Measurements from ENCODE around the gene EIF1AD.

The EIF1AD gene

DNA sequence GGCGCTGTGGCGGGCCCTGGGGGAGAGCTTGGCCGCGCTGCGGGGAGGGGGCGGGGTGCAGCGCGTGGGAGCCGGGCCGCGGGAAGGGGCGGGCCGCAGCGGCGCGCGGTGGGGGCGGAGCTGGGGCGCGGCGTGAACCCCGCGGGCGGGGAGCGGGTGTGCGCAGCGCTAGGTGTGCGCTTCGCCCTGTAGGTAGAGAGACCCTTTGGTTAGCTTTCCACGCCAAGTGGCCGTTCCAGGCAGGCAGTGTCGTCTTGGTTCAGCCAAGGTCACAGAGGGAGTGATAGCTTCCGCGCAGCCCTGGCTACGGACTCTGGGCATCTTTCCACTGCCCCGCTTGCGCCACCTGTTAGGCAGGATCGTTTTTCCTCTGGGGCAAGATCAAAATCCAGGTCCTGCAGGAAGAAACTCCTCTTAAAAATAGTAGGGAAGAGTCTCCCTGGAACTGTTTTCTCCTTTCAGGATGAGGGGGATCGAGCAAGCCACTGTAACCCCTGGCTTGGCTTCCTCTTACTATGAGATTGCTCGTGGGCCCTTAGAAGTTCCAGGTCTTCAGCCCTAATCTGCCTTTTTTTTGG lies 780 bp upstream of the EIF1AD start:
- peak; percentile 39 for DNase-seq (ENCODE audit: low read depth)
- peak overlapping the region; percentile 94 for H3K4me3 ChIP-seq (ENCODE audit: low read length)
- TF ChIP-seq, protein P1, sequence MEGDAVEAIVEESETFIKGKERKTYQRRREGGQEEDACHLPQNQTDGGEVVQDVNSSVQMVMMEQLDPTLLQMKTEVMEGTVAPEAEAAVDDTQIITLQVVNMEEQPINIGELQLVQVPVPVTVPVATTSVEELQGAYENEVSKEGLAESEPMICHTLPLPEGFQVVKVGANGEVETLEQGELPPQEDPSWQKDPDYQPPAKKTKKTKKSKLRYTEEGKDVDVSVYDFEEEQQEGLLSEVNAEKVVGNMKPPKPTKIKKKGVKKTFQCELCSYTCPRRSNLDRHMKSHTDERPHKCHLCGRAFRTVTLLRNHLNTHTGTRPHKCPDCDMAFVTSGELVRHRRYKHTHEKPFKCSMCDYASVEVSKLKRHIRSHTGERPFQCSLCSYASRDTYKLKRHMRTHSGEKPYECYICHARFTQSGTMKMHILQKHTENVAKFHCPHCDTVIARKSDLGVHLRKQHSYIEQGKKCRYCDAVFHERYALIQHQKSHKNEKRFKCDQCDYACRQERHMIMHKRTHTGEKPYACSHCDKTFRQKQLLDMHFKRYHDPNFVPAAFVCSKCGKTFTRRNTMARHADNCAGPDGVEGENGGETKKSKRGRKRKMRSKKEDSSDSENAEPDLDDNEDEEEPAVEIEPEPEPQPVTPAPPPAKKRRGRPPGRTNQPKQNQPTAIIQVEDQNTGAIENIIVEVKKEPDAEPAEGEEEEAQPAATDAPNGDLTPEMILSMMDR (IDR thresholded peaks at IDR 0.05; ENCODE audit: insufficient read depth, low read depth, low read length, missing control alignments), result peak; percentile 29

DNA sequence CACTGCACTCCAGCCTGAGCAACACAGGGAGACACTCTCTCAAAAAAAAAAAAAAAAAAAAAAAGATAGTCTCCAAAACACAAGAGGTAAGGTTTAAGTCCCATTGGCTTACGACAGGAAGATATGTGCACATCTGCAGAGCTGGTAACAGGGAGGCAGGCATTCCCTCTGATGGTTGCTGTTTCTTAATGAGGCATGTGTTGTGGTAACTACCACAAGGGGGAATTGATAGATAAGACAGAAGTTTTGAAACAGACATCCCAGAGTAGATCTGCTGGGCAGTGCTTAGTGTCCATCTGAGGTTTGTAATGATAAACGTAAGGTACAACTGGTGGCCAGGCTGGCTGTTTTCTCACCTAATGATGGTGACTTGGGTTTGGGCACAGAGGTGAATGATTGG lies 4.7 kb downstream of the EIF1AD start:
- TF ChIP-seq, protein P1 (IDR thresholded peaks at IDR 0.05; ENCODE audit: insufficient read depth, low read depth, low read length, missing control alignments), result no peak
- no peak overlapping the region for H3K4me3 ChIP-seq (ENCODE audit: low read length)
- DNase-seq (ENCODE audit: low read depth), result no peak

DNA sequence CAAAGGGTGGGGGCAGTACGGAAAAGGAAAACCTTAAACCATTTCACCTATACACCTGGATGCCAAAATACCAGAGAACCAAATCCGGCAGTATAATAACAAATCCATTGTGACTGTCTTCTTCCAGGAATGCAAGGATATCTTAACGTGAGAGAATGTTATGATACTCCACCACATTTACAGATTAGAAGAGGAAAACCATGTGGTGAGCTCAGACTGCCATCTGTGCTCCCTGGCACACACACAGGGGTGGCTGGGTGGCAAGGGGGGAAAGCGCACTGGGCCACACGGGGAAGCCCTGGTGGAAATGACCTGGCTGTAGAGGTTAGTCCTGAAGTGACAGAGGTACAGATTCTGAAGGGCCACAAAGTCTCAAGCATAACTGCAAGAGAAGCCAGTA lies 9.9 kb downstream of the EIF1AD start:
- no peak overlapping the region for H3K4me3 ChIP-seq (ENCODE audit: low read length)
- no peak for DNase-seq (ENCODE audit: low read depth)
- TF ChIP-seq, protein P1 (IDR thresholded peaks at IDR 0.05; ENCODE audit: insufficient read depth, low read depth, low read length, missing control alignments), result no peak

DNA sequence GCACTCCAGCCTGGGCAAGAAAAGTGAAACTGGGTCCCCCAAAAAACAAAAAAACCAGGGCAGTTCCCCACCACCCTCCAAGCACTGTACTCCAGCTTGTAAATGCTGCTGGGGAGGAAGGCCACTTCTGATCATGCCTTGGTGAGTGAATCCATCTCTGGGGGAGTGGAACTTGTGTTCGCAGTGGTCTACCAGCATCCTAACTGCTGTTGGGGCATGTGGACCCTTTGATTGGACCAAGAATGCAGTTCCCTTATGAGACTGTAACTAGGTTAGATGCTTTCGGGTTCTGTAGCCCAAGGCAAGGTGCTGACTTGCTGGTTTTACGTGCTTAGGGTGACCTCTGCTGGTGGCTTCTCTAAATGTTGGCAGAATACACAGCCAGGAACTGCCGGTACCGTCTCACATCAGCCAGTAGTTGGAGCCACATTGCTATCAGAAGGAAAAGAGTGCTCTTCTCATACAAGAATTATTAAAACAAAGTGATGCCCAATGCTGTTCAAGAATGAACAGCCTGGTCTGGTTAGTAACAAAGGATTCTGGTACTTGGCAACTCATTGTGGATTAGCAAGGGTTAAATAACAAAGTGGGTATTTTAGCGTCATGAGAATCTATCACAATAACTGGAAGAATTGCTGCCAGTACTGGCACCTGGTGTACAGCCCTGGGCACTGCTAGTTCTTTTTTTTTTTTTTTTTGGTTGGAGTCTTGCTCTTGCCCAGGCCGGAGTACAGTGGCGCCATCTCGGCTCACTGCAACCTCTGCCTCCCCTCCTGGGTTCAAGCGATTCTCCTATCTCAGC lies 13.0 kb downstream of the EIF1AD start:
- peak; percentile 96 for DNase-seq (ENCODE audit: low read depth)
- TF ChIP-seq, protein P1 (IDR thresholded peaks at IDR 0.05; ENCODE audit: insufficient read depth, low read depth, low read length, missing control alignments), result peak; percentile 97
- no peak overlapping the region for H3K4me3 ChIP-seq (ENCODE audit: low read length)

DNA sequence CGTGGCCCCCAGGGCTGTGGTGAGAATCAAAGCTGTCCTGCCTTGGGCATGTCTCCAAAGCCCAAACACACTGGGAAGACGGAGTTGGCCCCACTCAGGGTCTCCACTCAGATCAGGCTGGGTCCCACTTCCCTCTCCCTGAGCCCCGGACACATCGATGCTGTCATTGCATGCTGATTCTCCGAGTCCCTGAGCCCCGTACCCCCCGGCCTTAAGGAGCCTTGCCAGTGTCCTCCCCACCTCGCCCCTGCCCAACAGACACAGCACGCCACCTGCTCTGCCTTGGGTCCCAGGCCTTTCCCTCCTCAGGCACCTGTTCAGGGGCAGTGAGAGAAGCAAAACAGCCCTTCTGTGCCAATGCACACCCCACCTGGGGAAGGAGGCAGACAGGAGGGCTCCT lies 14.6 kb downstream of the EIF1AD start:
- H3K4me3 ChIP-seq (ENCODE audit: low read length), result no peak overlapping the region
- TF ChIP-seq, protein P1 (IDR thresholded peaks at IDR 0.05; ENCODE audit: insufficient read depth, low read depth, low read length, missing control alignments), result no peak
- no peak for DNase-seq (ENCODE audit: low read depth)

DNA sequence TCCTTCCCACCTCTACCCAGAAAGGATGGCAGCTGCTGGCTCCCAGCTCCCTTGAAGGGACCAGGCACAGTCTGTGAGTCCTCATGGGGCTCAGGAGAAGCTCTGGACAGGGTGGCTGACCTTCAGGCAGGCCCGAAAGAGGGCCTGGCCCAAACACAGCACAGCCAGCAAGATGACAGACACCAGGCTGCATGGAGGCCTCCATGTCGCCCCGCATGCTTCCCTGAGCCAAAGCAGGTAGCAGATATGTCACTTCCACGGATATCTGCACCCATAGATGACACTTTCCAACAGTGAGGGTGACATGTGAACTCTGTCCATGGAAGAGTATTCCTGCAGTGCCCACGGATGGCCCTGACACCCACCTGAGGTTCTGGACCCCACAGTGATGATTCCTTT lies 18.4 kb downstream of the EIF1AD start:
- no peak for DNase-seq (ENCODE audit: low read depth)
- H3K4me3 ChIP-seq (ENCODE audit: low read length), result no peak overlapping the region
- TF ChIP-seq, protein P1 (IDR thresholded peaks at IDR 0.05; ENCODE audit: insufficient read depth, low read depth, low read length, missing control alignments), result no peak

Data from epithelial cell of esophagus (primary cell).